CD4-positive, alpha-beta T cell (primary cell): Measurements from ENCODE around the gene RFFL. TPM values are rescaled to one million over a fixed set of nuclear protein-coding genes. Genes with fewer than 3 reads are reported as not detected.

Source experiments
- ATAC-seq: fragments of 200-7000 bp; cut with Tn5 transposase; one replicate; pipeline ENCODE4 v1.10.0; 2022; ENCODE audit warnings: mild to moderate bottlenecking; ENCODE audit not compliant: poor library complexity
- CTCF ChIA-PET: fragments of 350-600 bp; sonication (Branson Sonifier 250); formaldehyde crosslinking; loops from one replicate; lab custom pipeline; 2021; ENCODE audit warnings: antibody characterized with exemption, inconsistent platforms; lab: Charles Lee
- POLR2A ChIA-PET: fragments of 350-600 bp; sonication (Branson Sonifier 250); formaldehyde crosslinking; loops from one replicate; lab custom pipeline; 2021; ENCODE audit warnings: antibody characterized with exemption, inconsistent platforms; lab: Charles Lee
- DNase-seq, 14 experiments: peaks; one replicate each; pipeline ENCODE4 v3.0.0-alpha.2; 2013 to 2020; ENCODE audit warnings: mixed read lengths in 2 of 14
- H3K27ac ChIP-seq, 2 donors: one replicate each; pipeline versions ENCODE4 v1.5.1 to v1.7.0; 2013; ENCODE audit warnings: low read length in 2 of 2, low read depth in 1 of 2, mild to moderate bottlenecking in 1 of 2
- H3K27me3 ChIP-seq, 2 experiments: 1 replicate in 1 of 2; 2 replicates in 1 of 2; pipeline versions ENCODE4 v1.6.1 to v1.7.0; 2013; ENCODE audit warnings: low read length in 2 of 2, control low read depth in 1 of 2, mild to moderate bottlenecking in 1 of 2, moderate library complexity in 1 of 2; ENCODE audit not compliant: insufficient read depth in 2 of 2, control insufficient read depth in 1 of 2
- H3K36me3 ChIP-seq: one replicate; pipeline ENCODE4 v1.6.1; 2013; ENCODE audit warnings: low read length, control low read depth; ENCODE audit not compliant: insufficient read depth
- H3K4me1 ChIP-seq: one replicate; pipeline ENCODE4 v1.6.1; 2013; ENCODE audit warnings: low read length, control low read depth; ENCODE audit not compliant: insufficient read depth
- H3K4me3 ChIP-seq: one replicate; pipeline ENCODE4 v1.5.1; 2013; ENCODE audit warnings: mild to moderate bottlenecking, low read length, moderate library complexity
- H3K9me3 ChIP-seq, 2 experiments: 1 replicate in 1 of 2; 2 replicates in 1 of 2; pipeline versions ENCODE4 v1.6.1 to v1.7.0; 2013; ENCODE audit warnings: low read length in 2 of 2, mild to moderate bottlenecking in 2 of 2, control low read depth in 1 of 2, moderate library complexity in 1 of 2; ENCODE audit not compliant: control insufficient read depth in 1 of 2, insufficient read depth in 1 of 2
- H3K27ac Mint-ChIP-seq: one replicate; pipeline ENCODE4 v1.8.0; 2020; ENCODE audit warnings: mixed read lengths
- H3K27me3 Mint-ChIP-seq: one replicate; pipeline ENCODE4 v1.8.0; 2021; ENCODE audit warnings: mixed read lengths
- H3K36me3 Mint-ChIP-seq: one replicate; pipeline ENCODE4 v1.8.0; 2021; ENCODE audit warnings: low read depth, mixed read lengths
- H3K4me1 Mint-ChIP-seq: one replicate; pipeline ENCODE4 v1.8.0; 2021; ENCODE audit warnings: low read depth, mixed read lengths
- H3K4me3 Mint-ChIP-seq: one replicate; pipeline ENCODE4 v1.8.0; 2020; ENCODE audit warnings: mild to moderate bottlenecking, mixed read lengths
- H3K9me3 Mint-ChIP-seq: one replicate; pipeline ENCODE4 v1.8.0; 2020; ENCODE audit warnings: mixed read lengths
- CTCF ChIP-seq: fragments of 200-600 bp; IDR thresholded peaks from one replicate; pipeline ENCODE4 v1.8.0; 2022; ENCODE audit warnings: antibody characterized with exemption, mild to moderate bottlenecking
- intact Hi-C, 2 experiments: fragments of 100-400 bp; cut with DNase I in 1 of 2; cut with micrococcal nuclease in 1 of 2; formaldehyde crosslinking; loops; one replicate each; pipeline versions ENCODE4 v1.15.1 to v1.9.0; 2023 to 2025; cut with DNase I, micrococcal nuclease
- total RNA-seq, 174 experiments: library from RNA in 2 of 174; stranded (reverse) in 2 of 174; gene quantifications; one replicate each; pipeline ENCODE4 v1.2.3 and lab custom pipeline; 2021 to 2026

The RFFL gene
- total RNA-seq, 2 experiments from 2014 or later, result 57.8 to 66.1 TPM

- intact Hi-C loops, result loop anchor here (1.0 to 5.0 kb wide), 11 partner anchors 16 to 109 kb away; partner anchors contain the start of genes LIG3 (in 2 of the 2), RAD51D (in 2 of the 2) and RFFL (in 1 of the 2)
- peak overlapping the region; percentile 99 for H3K4me3 Mint-ChIP-seq
- H3K27me3 ChIP-seq, result no peaks in the 10 kb centered on the region
- CTCF ChIA-PET, result interaction anchor here (0.8 to 2.4 kb wide), 23 partner anchors 12 to 450 kb away, joined by 3 to 27 read pairs (median 8); partner anchors contain the start of genes LIG3, NLE1, RAD51D and RFFL
- peaks cover 58% of the 10 kb centered on the region for H3K4me1 Mint-ChIP-seq
- ATAC-seq (peak; percentile 74), DNase-seq (peak; percentile 80 to 96 (median 89))
- peak overlapping the region; percentile 92 for H3K4me3 ChIP-seq
- POLR2A ChIA-PET, result interaction anchor here (0.6 to 2.3 kb wide), 28 partner anchors 8 to 721 kb away, joined by 3 to 24 read pairs (median 4); partner anchors contain the start of genes CCT6B, LIG3, PEX12 and RAD51D
- peaks cover 18% of the 10 kb centered on the region for H3K36me3 Mint-ChIP-seq
- H3K36me3 ChIP-seq, result no peaks in the 10 kb centered on the region
- H3K27ac ChIP-seq, result peak overlapping the region; percentile 88 to 94
- peak overlapping the region; percentile 98 for H3K27ac Mint-ChIP-seq
- no peaks in the 10 kb centered on the region for H3K27me3 Mint-ChIP-seq
- H3K9me3 ChIP-seq, result no peaks in the 10 kb centered on the region
- H3K9me3 Mint-ChIP-seq, result no peaks in the 10 kb centered on the region
- TF ChIP-seq CTCF, result peak; percentile 72
- H3K4me1 ChIP-seq, result peaks cover 46% of the 10 kb centered on the region
These were observed 25.5 kb upstream of the RFFL start for GRCh38 chr17:35088881-35089585.

GRCh38 chr17:35088356-35088880, 24.9 kb upstream of the RFFL start:
- POLR2A ChIA-PET, result interaction anchor here (0.6 to 3.9 kb wide), 11 partner anchors 11 to 165 kb away, joined by 3 to 14 read pairs (median 5); no protein-coding TSS in a partner anchor
- H3K4me3 ChIP-seq, result peak overlapping the region; percentile 92

More at GRCh38 chr17:35088356-35088880, 24.9 kb upstream of the RFFL start:
- TF ChIP-seq CTCF, result no peak
- no peaks in the 10 kb centered on the region for H3K9me3 Mint-ChIP-seq
- Histone ChIP-seq H3K36me3 (no peaks in the 10 kb centered on the region), H3K27ac (peak overlapping the region; percentile 88 to 94), H3K9me3 (no peaks in the 10 kb centered on the region), H3K4me1 (peaks cover 52% of the 10 kb centered on the region), H3K27me3 (no peaks in the 10 kb centered on the region)
- DNase-seq (peak in 4 of 14 experiments; percentile 13 to 66 (median 24)), ATAC-seq (no peak)
- H3K27me3 Mint-ChIP-seq, result no peaks in the 10 kb centered on the region
- peak overlapping the region; percentile 98 for H3K4me3 Mint-ChIP-seq
- H3K27ac Mint-ChIP-seq, result peak overlapping the region; percentile 97
- intact Hi-C loops, result loop anchor here (1.0 to 5.0 kb wide), 6 partner anchors 16 to 106 kb away; partner anchors contain the start of genes LIG3 (in 1 of the 2) and RAD51D (in 1 of the 2)
- H3K4me1 Mint-ChIP-seq, result peaks cover 59% of the 10 kb centered on the region
- CTCF ChIA-PET, result interaction anchor here (0.9 to 2.4 kb wide), 3 partner anchors 25 to 90 kb away, joined by 3 to 24 read pairs (median 7); partner anchors contain the start of gene RFFL
- peaks cover 18% of the 10 kb centered on the region for H3K36me3 Mint-ChIP-seq
